G401.6 (cell line): ENCODE results near the gene PEX5L.

ENCODE experiments used
- FAIRE-seq: peaks from 2 replicates; lab custom pipeline; 2012; peaks lifted over from hg19 to GRCh38; lab: Jason Lieb, UNC

Gene PEX5L

DNA sequence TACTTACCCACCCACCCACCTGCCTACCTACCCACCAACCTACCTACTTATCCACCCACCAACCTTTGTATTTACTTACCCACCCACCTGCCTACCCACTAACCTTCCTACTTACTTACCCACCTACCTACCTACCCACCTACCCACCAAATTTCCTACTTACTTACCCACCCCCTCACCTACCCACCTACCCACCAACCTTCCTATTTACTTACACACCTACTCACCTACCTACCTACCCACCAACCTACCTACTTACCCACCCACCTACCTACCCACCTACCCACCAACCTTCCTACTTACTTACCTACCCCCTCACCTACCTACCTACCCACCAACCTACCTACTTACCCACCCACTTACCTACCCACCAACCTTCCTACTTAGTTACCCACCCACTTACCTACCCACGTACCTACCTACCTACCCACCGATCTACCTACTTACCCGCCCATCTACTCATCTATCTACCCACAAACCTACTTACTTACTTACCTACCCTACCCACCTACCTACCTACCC lies 204.3 kb downstream of the PEX5L start:
- FAIRE-seq: no peak

DNA sequence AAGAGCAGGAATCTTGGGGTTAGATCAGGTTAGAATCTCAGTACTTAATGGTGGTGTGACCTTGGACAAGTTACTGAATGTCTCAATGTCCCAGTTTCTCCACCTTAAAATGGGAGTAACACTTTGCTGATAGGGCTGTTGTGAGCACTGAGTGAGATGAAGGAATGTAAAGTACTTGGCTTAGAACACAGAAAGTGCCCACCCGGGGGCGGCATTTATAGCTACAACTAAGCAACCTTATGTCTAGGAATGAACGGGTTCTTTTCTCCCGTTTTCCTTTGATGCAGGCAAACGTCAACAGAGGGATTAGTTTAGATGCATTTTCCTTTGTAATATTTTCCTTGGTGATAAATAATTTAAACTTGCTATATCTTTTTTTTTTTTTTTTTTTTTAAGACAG lies 207.3 kb downstream of the PEX5L start:
- no peak for FAIRE-seq

DNA sequence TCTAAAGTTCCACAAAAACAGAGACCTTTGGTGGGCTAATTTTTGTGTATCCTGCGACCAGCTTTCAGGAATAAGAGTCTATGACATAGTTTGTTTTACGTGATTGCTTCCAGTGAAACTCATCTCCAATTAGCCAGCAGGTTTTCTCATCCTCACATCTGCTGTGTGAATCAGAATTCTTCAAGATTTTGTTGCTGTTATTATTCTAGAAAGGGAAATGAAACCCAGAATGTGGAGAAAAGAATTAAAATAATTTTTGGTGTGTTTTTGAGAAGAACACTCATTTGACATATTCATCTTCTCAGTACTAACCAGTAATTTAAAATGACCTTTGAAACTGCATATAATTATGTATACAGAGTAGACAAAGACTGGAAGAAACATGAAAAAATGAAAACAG lies 208.0 kb downstream of the PEX5L start:
- FAIRE-seq: no peak

DNA sequence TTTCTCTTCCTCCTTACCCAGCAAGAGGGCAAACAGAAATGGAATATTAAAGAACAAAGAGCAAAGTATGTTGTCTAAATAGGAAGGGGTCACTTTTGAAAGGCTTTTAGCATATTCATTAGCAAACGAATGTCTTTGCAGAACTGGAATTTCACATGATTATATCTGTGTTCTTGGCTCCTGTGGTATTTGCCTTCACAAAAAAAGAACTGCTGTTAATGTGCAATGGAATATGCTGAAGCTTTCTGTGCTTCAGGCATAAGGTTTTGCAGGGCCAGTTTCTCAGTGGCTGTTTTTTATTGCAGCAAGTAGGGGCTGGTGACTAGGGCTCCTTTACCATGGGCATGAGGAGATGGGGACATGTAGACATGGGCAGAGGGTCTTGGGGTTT lies 210.5 kb downstream of the PEX5L start:
- no peak for FAIRE-seq

DNA sequence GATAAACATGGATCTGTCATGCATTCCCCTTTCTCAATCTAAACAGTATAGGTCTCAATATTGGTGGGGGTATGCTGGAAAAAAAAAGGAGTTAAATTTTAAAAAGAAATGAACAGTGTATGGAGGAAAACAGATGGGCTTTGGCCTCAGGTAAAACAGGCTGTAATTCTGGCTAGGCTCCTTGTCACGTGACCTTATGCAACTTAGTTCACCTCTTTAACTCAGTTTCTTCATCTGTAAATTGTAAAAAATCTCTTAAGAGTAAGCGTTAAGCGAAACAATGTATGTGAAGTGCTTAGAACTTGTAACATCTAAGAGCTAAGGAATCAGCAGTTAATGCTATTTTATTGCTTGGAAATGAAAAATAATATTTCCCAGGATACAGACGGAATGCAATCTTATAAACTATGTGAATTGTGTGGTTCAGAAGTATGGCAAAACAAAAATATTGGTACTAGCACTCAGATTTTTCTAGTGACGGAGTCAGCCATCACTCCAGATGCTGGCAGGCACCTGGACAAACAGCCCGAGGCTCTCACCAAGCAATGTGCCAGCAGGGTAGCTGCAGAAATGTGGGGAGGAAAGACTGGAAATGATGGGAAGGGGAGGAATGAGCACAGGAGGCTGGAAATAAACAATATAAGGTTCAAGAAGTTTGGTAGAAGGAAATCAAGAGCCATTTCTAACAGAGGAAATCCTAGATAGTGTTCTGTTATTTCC lies 211.1 kb downstream of the PEX5L start:
- no peak for FAIRE-seq

DNA sequence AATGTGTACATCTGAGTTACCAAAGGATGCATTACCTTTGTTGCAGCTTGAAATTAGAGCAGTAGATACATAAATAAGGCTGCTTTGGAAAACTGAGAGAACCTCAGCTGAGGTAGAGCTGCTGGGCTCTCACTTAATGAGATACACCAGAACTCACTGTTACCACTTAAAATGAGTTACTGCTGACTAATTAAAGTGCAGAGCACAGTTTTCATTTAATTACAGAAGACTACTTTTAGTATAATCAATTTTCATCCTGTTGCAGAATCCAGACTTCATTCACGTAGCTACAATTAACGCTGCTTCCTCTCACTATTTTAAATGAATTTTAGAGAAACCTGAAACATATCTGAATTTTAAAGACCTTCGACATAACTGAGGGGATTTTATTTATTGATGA lies 214.4 kb downstream of the PEX5L start:
- no peak for FAIRE-seq

DNA sequence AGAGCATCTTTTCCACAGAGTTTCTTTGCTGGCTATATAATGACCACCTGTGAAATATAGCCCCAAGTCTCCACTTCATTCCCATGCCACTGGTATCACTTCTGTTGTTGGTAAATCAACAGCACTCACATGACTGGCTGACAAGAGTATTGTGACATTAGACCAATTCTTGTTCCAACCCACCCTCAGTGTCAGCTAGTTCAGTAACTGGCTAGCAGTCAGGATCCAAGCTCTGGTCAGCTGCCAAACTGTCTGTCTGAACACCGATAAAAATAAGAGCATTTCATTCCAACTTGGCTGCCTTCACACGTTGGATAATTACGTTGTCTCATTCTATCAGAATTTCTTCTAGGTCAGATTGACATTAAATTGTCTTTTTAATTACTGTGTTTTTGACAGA lies 217.4 kb downstream of the PEX5L start:
- no peak for FAIRE-seq

DNA sequence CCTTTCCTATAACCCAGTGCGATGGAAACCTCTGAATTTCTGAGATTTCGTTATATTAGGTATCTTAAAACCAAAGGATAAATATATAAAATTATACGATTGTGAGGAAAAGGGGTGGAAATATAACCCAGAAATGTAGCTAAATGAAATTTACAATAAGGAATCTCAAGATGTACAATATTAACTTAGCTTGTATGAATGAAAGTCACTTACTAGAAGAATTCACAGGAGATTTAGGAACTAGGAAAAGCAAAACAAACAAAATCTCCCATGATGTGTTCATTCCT lies 224.7 kb downstream of the PEX5L start:
- no peak for FAIRE-seq

DNA sequence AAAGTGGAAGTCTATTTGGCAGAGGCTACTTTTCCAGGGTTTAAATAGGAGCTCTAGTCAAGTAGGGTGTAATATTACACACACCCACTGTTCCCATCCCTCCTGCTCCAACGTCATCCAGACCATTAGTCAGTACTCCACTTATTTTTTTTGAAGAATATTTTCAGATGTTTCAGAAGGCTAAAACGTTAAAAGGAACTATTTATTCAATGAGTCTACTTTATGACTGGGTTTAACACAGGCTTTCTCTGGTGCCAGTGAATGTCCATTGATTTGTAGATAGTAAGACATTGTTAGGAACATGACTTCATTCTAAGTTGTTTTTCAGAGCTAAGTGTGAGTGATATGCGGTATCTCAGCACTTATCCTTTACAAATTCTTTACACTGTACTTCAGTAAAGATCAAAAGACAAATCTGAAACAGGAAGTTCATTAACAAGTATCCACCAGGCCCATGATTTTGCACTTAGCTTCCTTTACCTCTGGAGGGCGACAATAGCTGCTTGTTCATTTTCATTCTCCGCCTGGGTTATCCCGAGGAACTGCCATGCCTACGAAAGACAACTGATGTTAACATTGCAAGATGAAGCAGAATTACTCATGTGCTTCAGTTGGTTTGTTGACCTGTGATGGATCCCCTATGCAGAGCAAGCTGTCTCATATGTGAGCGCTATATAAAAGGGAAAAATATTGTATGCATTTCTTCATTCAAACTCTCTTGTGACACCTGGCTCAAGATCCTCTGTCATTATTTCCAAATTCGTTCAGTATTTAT lies 225.2 kb downstream of the PEX5L start:
- peak; percentile 87 for FAIRE-seq

DNA sequence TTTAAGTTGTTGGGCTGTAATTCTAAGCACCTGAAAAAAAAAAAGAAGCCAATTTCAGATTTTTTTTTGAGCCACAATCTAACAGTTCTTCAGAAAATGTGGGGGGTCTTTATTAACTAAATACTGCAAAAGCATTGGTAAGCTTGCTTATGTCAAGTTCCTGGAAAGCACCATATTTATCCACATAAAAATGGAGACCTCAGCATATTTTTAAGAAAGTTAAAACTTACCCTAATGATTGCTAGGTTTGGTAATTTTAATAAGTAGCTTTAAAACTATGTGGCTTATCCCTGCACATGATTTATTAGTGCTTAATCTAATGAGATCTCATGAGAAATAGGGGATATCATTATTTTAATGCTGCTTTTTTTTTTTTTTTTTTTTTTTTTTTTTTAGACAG lies 227.1 kb downstream of the PEX5L start:
- no peak for FAIRE-seq

DNA sequence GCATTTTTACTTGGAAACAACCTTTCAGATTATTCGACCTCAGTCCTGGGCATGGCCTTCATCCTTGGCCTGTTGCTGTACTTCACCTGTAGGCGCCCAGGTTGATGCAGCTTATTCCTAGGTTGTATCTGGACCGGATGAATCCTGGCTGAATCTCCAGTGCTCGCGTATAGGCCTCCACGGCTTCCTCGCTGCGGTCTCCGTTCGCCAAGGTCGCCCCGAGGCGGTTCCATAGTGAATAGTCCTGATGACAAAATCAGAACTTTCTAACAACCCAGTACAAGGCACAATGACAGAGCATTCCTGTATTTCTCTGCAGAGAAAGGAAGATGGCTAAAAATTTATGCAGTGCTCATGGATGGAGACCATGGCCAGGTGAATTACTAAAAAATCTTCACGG lies 229.1 kb downstream of the PEX5L start:
- FAIRE-seq: no peak

DNA sequence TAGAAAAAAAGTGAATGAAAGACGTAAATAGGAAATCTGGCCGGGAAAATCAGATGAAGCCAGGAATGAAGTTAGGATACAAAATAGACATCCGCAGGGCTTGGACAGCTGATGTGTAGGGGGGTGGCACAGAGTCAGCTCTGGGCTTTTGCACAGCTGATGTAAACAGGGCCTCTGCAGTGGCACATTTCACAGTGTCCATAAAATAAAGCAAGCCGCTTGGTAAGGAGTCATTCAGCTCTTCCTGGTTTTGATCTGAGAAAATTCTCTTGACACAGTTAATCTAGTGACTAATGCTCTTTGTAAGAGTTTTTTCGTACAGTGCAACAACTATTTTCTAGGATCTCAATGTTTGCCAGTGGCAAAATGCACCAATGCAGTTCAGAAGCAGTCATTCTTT lies 230.6 kb downstream of the PEX5L start:
- no peak for FAIRE-seq

DNA sequence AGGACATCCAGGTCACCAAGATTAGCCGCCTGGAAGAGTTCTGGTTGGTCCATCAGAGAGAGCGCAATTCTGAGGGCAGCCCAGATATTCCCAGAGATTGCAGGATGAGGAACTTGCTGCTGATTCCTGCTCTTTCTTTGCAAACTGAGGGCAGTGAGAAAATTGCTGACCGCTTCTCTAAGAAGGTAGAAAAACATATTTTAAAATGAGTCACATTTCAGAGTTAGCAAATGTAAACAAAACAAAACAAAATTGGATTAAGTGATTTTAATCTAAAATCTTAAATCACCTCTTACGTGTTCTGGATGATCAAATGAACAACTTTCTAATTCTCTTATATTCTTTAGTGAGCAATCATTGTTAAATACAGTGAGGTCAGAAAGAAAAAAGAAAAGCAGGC lies 234.9 kb downstream of the PEX5L start:
- no peak for FAIRE-seq

DNA sequence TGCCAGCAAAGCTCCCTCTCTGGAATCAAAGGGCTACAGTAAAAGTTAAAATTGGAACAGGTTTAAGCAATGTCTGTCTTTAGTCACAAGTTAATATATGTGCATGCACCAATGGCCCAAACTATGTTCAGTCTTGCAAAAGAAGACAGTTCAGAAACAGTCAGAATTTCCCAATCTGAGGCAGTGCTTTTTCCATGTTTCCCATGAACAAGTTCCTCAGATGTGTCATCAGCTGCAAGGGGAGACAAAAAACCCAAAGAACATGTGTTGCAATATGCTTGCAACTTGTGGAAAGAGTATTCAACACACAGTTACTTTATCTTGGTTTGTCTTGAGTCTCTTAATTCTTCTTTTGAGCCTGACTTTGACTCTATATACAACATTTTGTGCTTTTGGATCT lies 235.5 kb downstream of the PEX5L start:
- no peak for FAIRE-seq

DNA sequence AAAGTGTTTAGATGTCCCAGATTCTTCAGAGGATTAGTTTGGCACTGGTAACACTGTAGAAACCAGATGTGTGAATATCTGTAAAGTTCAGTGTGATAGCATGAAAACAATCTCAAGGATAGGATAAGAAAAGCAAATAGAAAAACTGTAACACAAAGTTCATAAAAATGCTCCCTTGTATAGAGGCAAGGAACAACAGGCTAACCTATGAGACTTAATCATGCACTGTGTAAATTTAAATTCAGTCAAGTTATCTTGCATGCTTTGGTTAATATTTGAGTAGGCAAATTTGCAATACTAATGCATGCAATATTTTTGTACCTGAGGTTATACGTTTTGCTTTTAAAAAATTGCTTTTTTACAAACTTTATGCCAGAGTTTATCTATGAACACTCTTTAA lies 239.5 kb downstream of the PEX5L start:
- FAIRE-seq: no peak

DNA sequence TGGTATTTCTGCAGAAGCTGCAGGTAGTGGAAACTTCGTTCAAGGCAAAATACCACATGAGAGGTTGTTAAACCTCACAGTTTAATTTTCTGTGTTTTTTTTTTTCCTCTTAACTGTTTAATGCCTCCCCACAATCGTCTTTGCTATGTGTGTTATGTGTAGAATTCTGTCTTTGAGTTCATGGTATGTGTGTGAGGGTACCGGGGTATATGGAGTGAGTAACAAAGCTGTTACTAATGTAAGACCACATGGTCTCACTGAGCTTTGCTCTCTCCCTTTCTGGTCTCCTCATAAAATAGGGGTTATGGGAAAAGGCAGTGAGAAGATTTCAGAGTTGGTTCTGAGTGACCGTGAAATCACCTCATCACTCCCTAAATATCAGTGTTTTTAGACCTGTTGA lies 240.3 kb downstream of the PEX5L start:
- FAIRE-seq: peak; percentile 3

DNA sequence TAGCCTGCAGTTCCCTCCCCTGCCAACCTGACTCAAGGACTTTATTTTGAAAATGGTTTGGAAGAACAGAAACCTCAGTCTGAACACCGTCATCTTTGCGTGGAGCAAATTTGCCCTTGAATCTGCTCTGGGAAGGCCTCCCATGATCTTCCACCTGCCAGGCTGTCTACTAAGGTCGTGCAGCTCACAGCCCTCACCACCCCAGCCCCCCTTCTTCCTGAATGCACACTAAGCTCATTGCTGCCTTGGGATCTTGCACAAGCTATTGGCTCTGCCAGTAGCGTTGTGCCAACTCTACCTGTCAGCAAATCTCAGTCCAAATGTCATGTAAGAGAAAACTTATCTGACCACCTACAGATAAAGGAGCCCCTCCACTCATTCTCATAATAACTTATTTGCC lies 242.4 kb downstream of the PEX5L start:
- no peak for FAIRE-seq

DNA sequence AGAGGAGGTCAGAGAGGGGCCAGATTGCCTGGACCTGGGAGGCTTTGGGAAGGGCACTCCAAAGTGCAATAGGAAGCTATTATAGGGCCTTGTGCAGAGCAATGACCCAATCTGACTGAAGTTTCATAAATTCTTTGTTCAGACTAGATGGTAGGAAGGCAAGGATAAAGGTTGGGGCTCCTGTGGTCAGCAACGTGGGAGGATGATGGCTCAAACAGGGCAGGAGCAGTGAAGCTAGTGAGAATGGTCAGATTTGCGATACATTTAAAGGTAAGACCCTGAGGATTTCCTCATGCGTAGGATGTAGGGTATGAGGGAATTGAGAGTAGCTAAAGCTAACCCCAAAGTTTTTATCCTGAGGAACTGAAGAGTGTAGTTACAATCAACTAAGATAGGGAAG lies 244.9 kb downstream of the PEX5L start:
- FAIRE-seq: no peak

DNA sequence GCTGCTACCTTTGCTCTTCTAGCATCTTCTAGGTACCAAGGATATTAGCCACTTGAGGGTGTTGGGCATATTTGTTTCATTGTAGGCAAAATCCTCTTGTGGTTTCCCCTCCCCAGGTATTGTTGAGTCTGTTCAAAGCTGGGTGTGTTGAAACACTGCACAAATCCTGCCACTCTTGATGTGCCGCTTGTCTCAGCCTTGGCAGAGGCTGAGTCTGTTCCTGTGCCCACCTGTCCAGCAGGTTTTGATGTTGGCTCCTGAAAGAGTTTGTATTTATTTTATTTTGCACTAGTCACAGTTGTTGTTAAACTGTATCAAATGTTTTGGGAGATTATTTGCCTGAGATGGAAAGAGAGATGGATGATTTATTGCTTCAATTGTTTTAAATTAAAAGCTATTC lies 247.7 kb downstream of the PEX5L start:
- FAIRE-seq: no peak

DNA sequence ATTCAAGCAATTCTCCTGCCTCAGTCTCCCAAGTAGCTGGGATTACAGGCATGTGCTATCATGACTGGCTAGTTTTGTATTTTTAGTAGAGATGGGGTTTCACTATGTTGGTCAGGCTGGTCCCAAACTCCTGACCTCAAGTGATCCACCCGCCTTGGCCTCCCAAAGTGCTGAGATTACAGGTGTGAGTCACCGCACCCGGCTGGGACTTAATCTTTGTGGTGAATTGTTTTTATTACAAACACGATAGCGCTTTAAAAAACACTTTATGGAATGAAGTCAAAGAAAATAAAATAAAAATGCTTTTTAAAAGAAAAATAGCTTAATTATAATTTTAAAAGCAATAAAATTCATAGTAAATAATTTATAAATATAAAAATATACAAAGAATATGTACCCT lies 253.9 kb downstream of the PEX5L start:
- FAIRE-seq: peak; percentile 47

DNA sequence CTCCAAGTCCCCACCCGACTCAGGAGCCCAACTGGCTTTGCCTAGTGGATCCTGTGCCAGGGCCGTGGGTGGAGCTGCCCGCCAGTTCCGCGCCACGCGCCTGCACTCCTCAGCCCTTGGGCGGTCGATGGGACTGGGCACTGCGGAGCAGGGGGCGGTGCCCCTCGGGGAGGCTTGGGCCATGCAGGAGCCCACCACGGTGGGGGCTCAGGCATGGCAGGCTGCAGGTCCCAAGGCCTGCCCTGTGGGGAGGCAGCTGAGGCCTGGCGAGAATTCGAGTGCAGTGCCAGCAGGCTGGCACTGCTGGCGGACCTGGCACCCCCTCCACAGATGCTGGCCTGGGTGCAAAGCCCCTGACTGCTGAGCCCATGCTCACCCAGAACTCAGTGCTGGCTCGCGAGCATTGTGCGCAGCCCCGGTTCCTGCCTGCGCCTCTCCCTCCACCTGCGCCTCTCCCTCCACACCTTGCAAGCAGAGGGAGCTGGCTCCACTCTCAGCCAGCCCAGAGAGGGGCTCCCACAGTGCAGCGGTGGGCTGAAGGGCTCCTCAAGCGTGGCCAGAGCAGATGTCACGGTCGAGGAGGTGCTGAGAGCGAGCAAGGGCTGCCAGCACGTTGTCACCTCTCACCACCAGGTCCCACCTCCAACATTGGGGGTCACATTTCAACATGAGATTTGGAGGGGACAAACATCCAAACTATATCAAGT lies 261.2 kb downstream of the PEX5L start:
- FAIRE-seq: no peak

DNA sequence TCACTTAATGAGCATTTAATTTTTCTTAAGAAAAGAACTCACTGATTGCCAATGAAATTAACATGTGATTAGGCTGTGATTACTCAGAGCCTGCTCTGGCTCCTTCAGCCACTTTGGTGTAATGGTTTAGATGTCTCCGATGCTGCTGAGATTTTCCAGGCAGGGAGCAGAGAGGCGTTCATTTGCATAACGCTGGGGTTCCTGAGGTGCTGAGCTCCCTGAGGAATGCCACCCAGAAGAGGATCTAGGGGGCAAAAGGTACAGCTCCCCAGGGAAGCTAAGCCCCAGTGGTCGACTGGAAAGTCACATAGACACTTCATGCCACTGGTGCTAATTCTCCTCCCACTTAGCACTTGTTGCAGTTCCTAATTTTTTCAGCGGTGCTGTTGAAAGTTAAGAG lies 264.4 kb downstream of the PEX5L start:
- no peak for FAIRE-seq

DNA sequence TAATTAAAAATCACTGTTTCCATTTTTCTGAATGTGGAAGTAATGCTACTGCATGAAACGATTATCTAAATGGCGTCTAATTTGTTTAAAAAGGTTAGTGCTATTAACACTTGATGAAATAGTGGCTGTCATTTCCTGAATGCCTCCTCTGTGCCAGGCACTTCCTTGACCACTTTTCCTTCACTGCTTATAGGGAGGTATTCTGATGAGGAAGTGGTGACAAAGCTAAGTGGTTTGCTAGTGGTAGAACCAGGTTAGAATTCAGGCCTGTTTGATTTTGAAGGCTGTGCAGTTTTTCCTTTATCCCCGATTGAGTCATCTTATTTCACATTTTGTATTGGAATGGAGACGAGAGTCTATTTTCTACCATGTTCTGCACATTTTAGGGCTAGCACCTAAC lies 264.9 kb downstream of the PEX5L start:
- no peak for FAIRE-seq
